Measurements from ENCODE around the gene KDM2A.

- no peak for TF ChIP-seq CBX3 (IDR thresholded peaks at IDR 0.05; ENCODE audit: low read depth)
- TF ChIP-seq, protein P1, sequence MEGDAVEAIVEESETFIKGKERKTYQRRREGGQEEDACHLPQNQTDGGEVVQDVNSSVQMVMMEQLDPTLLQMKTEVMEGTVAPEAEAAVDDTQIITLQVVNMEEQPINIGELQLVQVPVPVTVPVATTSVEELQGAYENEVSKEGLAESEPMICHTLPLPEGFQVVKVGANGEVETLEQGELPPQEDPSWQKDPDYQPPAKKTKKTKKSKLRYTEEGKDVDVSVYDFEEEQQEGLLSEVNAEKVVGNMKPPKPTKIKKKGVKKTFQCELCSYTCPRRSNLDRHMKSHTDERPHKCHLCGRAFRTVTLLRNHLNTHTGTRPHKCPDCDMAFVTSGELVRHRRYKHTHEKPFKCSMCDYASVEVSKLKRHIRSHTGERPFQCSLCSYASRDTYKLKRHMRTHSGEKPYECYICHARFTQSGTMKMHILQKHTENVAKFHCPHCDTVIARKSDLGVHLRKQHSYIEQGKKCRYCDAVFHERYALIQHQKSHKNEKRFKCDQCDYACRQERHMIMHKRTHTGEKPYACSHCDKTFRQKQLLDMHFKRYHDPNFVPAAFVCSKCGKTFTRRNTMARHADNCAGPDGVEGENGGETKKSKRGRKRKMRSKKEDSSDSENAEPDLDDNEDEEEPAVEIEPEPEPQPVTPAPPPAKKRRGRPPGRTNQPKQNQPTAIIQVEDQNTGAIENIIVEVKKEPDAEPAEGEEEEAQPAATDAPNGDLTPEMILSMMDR (IDR thresholded peaks at IDR 0.05 in 2 of 3, conservative IDR thresholded peaks at IDR 0.05 in 1 of 3; ENCODE audit: borderline replicate concordance in 1 of 3, insufficient read depth in 1 of 3, low read depth in 2 of 3, low read length in 2 of 3), result no peak
- no peak for TF ChIP-seq SRF (IDR thresholded peaks at IDR 0.05; ENCODE audit: low read depth)
- no peak for TF ChIP-seq EZH2 (IDR thresholded peaks at IDR 0.05)
- no peak for TF ChIP-seq SIN3A (IDR thresholded peaks at IDR 0.05; ENCODE audit: low read depth)
- TF ChIP-seq POLR2A (IDR thresholded peaks at IDR 0.05; ENCODE audit: borderline replicate concordance, extremely low read depth, insufficient read depth, insufficient read length), result no peak
- TF ChIP-seq EZH2phosphoT487 (IDR thresholded peaks at IDR 0.05; ENCODE audit: borderline replicate concordance), result no peak
- TF ChIP-seq EGR1 (IDR thresholded peaks at IDR 0.05; ENCODE audit: low read depth), result no peak
- no peak for TF ChIP-seq FOSL1 (IDR thresholded peaks at IDR 0.05; ENCODE audit: low read depth)
- peak; percentile 63 for TF ChIP-seq YY1 (IDR thresholded peaks at IDR 0.05; ENCODE audit: extremely low read depth, insufficient replicate concordance, low read depth, low read length)
- TF ChIP-seq TCF7L2 (IDR thresholded peaks at IDR 0.05; ENCODE audit: borderline replicate concordance, extremely low read depth, insufficient read depth, insufficient read length), result no peak
- no peak for TF ChIP-seq POLR2AphosphoS5 (IDR thresholded peaks at IDR 0.05; ENCODE audit: low read depth, low read length)
- TF ChIP-seq, protein P2, sequence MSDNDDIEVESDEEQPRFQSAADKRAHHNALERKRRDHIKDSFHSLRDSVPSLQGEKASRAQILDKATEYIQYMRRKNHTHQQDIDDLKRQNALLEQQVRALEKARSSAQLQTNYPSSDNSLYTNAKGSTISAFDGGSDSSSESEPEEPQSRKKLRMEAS (IDR thresholded peaks at IDR 0.05), result no peak
- no peak for TF ChIP-seq ZNF274 (IDR thresholded peaks at IDR 0.05; ENCODE audit: low read depth, low read length)
Observed at GRCh38 chr11:67266449-67267187, 147.6 kb downstream of the KDM2A start, which contains the start of gene GRK2.

All from HCT116 (cell line).